Natural killer cell (primary cell): Measurements from ENCODE around the gene CACNA1D. TPM values are rescaled to one million over a fixed set of nuclear protein-coding genes. Genes with fewer than 3 reads are reported as not detected.

ENCODE experiments used
- ATAC-seq, 3 donors: fragments of 150-1000 bp in 2 of 3; fragments of 200-7000 bp in 1 of 3; cut with Tn5 transposase; 1 replicate in 1 of 3; 2 replicates in 2 of 3; pipeline ENCODE4 v1.10.0; 2021; ENCODE audit warnings: mild to moderate bottlenecking in 2 of 3, moderate library complexity in 2 of 3
- DNase-seq, 2 donors: peaks; one replicate each; pipeline versions ENCODE4 v3.0.0 to v3.0.0-alpha.2; 2013 to 2021; ENCODE audit warnings: mixed read lengths in 1 of 2
- H3K27ac ChIP-seq: one replicate; pipeline ENCODE4 v1.5.1; 2013; ENCODE audit warnings: mild to moderate bottlenecking, low read length
- H3K27me3 ChIP-seq: one replicate; pipeline ENCODE4 v1.6.1; 2013; ENCODE audit warnings: low read length; ENCODE audit not compliant: control insufficient read depth, insufficient read depth
- H3K36me3 ChIP-seq: one replicate; pipeline ENCODE4 v1.6.1; 2013; ENCODE audit warnings: low read length; ENCODE audit not compliant: control insufficient read depth, insufficient read depth
- H3K4me1 ChIP-seq: one replicate; pipeline ENCODE4 v1.6.1; 2013; ENCODE audit warnings: low read length; ENCODE audit not compliant: control insufficient read depth, insufficient read depth
- H3K4me3 ChIP-seq: one replicate; pipeline ENCODE4 v1.5.1; 2013; ENCODE audit warnings: low read length
- H3K9me3 ChIP-seq: one replicate; pipeline ENCODE4 v1.6.1; 2013; ENCODE audit warnings: low read length; ENCODE audit not compliant: control insufficient read depth, insufficient read depth
- H3K27ac Mint-ChIP-seq, 2 donors: one replicate each; pipeline ENCODE4 v1.8.0; 2022; ENCODE audit warnings: mild to moderate bottlenecking in 2 of 2, mixed read lengths in 2 of 2, moderate library complexity in 1 of 2
- H3K27me3 Mint-ChIP-seq, 2 donors: one replicate each; pipeline ENCODE4 v1.8.0; 2022; ENCODE audit warnings: low read depth in 2 of 2, mixed read lengths in 2 of 2
- H3K36me3 Mint-ChIP-seq: one replicate; pipeline ENCODE4 v1.8.0; 2022; ENCODE audit warnings: mixed read lengths
- H3K4me1 Mint-ChIP-seq, 2 donors: one replicate each; pipeline ENCODE4 v1.8.0; 2022; ENCODE audit warnings: mixed read lengths in 2 of 2
- H3K4me3 Mint-ChIP-seq: one replicate; pipeline ENCODE4 v1.8.0; 2022; ENCODE audit warnings: mild to moderate bottlenecking, moderate library complexity, mixed read lengths
- H3K9me3 Mint-ChIP-seq, 2 donors: one replicate each; pipeline ENCODE4 v1.8.0; 2022; ENCODE audit warnings: mixed read lengths in 2 of 2
- WGBS: methylation state at CpG from one replicate; pipeline ENCODE4 v1.1.7; 2013; ENCODE audit warnings: missing lambda C conversion rate; ENCODE audit not compliant: insufficient coverage; 5-methylcytosine and 5-hydroxymethylcytosine counted together
- intact Hi-C: fragments of 100-400 bp; cut with micrococcal nuclease; formaldehyde crosslinking; loops from one replicate; pipeline ENCODE4 v1.14.2; 2022
- total RNA-seq, 4 donors: library from RNA; stranded (reverse); fragments of 120-200 nt in 1 of 4; gene quantifications; one replicate each; pipeline versions ENCODE4 v1.2.3 to v1.2.4, GENCODE V29; 2013 to 2022
- TF ChIP-seq, protein P1 (sequence below): fragments of 200-600 bp; IDR thresholded peaks from one replicate; pipeline ENCODE4 v1.8.0; 2022; ENCODE audit warnings: antibody characterized with exemption

Gene CACNA1D
- total RNA-seq, 3 donors from 2014 or later (not counting 1 experiment from before 2014, with no cell fraction given) = 0.54 to 10.1 TPM; not detected in 1

DNA sequence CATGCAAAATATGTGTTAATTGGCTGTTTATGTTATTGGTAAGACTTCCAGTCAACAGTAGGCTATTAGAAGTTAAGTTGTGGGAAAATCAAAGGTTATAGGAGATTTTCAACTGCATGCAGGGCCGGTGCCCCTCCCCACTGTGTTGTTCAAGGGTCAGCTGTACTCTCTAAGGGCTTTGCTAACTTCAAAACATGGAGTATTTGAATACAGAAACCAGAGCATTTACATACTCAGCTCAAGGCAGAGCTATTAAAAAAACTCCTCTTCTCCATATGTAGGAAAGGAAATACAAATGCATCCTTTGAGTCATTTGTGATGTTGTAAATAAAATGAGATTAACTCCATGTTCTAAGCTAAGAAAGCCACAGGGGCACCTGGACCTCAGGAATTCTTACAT lies 368.7 kb downstream of the CACNA1D start:
- Mint-ChIP-seq H3K27ac (no peak overlapping the region), H3K4me3 (no peak overlapping the region), H3K9me3 (no peaks in the 10 kb centered on the region), H3K27me3 (no peaks in the 10 kb centered on the region), H3K4me1 (peaks cover 9 to 17% of the 10 kb centered on the region in 2 donors), H3K36me3 (peaks cover 13% of the 10 kb centered on the region)
- Histone ChIP-seq H3K4me3 (no peak overlapping the region), H3K4me1 (no peaks in the 10 kb centered on the region), H3K36me3 (peaks cover 29% of the 10 kb centered on the region), H3K9me3 (no peaks in the 10 kb centered on the region), H3K27me3 (no peaks in the 10 kb centered on the region), H3K27ac (no peak overlapping the region)
- intact Hi-C loops = no loop called here
- DNase-seq = no peak
- TF ChIP-seq, protein P1, sequence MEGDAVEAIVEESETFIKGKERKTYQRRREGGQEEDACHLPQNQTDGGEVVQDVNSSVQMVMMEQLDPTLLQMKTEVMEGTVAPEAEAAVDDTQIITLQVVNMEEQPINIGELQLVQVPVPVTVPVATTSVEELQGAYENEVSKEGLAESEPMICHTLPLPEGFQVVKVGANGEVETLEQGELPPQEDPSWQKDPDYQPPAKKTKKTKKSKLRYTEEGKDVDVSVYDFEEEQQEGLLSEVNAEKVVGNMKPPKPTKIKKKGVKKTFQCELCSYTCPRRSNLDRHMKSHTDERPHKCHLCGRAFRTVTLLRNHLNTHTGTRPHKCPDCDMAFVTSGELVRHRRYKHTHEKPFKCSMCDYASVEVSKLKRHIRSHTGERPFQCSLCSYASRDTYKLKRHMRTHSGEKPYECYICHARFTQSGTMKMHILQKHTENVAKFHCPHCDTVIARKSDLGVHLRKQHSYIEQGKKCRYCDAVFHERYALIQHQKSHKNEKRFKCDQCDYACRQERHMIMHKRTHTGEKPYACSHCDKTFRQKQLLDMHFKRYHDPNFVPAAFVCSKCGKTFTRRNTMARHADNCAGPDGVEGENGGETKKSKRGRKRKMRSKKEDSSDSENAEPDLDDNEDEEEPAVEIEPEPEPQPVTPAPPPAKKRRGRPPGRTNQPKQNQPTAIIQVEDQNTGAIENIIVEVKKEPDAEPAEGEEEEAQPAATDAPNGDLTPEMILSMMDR = no peak
- WGBS = 100% methylated on average over 1 of the region's 1 CpG
- no peak for ATAC-seq

Other genes starting within 250 kb of the CACNA1D start
- 100 to 1,000 TPM in 2 of 3 donors, 10 to 100 TPM in 1; 82.9 to 126 (median 107) TPM for gene TKT, start 238.6 kb upstream of the CACNA1D start, total RNA-seq
- gene DCP1A, start 147.1 kb upstream of the CACNA1D start, total RNA-seq = 10 to 100 TPM; 36.5 to 48.9 (median 45.8) TPM